Activated T-cell treated with anti-CD3 and anti-CD28 coated beads, Interleukin-2, amount 50 U/mL, for 4 hours (primary cell): ENCODE measurements around the gene TAF12. TPM values are rescaled to one million over a fixed set of nuclear protein-coding genes. Genes with fewer than 3 reads are reported as not detected.
"Not testable (repeated sequence)": the region's sequence is repeated elsewhere in the genome, so short reads cannot be mapped to it uniquely, and the experiment has no call there.

Source experiments
- ATAC-seq, 2 donors: fragments of 200-7000 bp; cut with Tn5 transposase; one replicate each; pipeline ENCODE4 v1.10.0; 2021
- DNase-seq: peaks from one replicate; pipeline ENCODE4 v3.0.0-alpha.2; 2020
- H3K27me3 Mint-ChIP-seq: one replicate; pipeline ENCODE4 v1.8.0; 2021; ENCODE audit warnings: low read depth, mixed read lengths
- H3K36me3 Mint-ChIP-seq: one replicate; pipeline ENCODE4 v1.8.0; 2022; ENCODE audit warnings: mixed read lengths; ENCODE audit not compliant: insufficient read depth
- H3K4me1 Mint-ChIP-seq: one replicate; pipeline ENCODE4 v1.8.0; 2021; ENCODE audit warnings: low read depth, mixed read lengths
- H3K4me3 Mint-ChIP-seq: one replicate; pipeline ENCODE4 v1.8.0; 2021; ENCODE audit warnings: mild to moderate bottlenecking, moderate library complexity, mixed read lengths
- H3K9me3 Mint-ChIP-seq: one replicate; pipeline ENCODE4 v1.8.0; 2021; ENCODE audit warnings: mixed read lengths
- total RNA-seq, 3 donors: library from RNA; stranded (reverse); gene quantifications; one replicate each; pipeline ENCODE4 v1.2.1, GENCODE V29; 2021

Gene TAF12
- total RNA-seq, result 10 to 100 TPM; 34.4 to 38.9 (median 36.5) TPM

GRCh38 chr1:28642847-28643635 is at the start of gene TAF12:
Gene TAF12 (minus strand): TSS chr1:28643067. CDS start chr1:28622081, 20,986 bp downstream.
- Mint-ChIP-seq H3K4me1 (peaks cover 43% of the 10 kb centered on the region), H3K4me3 (peak within 1 kb of the TSS; percentile 98), H3K27me3 (no peaks in the 10 kb centered on the region), H3K9me3 (no peaks in the 10 kb centered on the region), H3K36me3 (peaks cover 2% of the 10 kb centered on the region)
- DNase-seq (peak; percentile 90), ATAC-seq (peak; percentile 91)

GRCh38 chr1:28691627-28692026 is 48.8 kb upstream of the TAF12 start:
- not testable (repeated sequence) for H3K4me3 Mint-ChIP-seq, ATAC-seq, H3K27me3 Mint-ChIP-seq, H3K4me1 Mint-ChIP-seq, DNase-seq, H3K9me3 Mint-ChIP-seq
- H3K36me3 Mint-ChIP-seq, result peaks cover 17% of the 10 kb centered on the region

- DNase-seq, result no peak
- Mint-ChIP-seq H3K9me3 (no peaks in the 10 kb centered on the region), H3K4me3 (no peak overlapping the region), H3K4me1 (no peaks in the 10 kb centered on the region), H3K36me3 (peaks cover 22% of the 10 kb centered on the region), H3K27me3 (no peaks in the 10 kb centered on the region)
- no peak for ATAC-seq
These were observed 42.1 kb upstream of the TAF12 start for GRCh38 chr1:28684937-28685336.

GRCh38 chr1:28682840-28683239 is 40.0 kb upstream of the TAF12 start:
- Mint-ChIP-seq H3K4me3 (no peak overlapping the region), H3K9me3 (no peaks in the 10 kb centered on the region), H3K36me3 (peaks cover 24% of the 10 kb centered on the region), H3K27me3 (no peaks in the 10 kb centered on the region), H3K4me1 (no peaks in the 10 kb centered on the region)
- no peak for DNase-seq
- ATAC-seq, result no peak

- Mint-ChIP-seq H3K27me3 (no peaks in the 10 kb centered on the region), H3K4me3 (no peak overlapping the region), H3K36me3 (peaks cover 17% of the 10 kb centered on the region), H3K9me3 (no peaks in the 10 kb centered on the region), H3K4me1 (peaks cover 3% of the 10 kb centered on the region)
- no peak for ATAC-seq
- DNase-seq, result no peak
These were observed 37.3 kb upstream of the TAF12 start for GRCh38 chr1:28680151-28680550.

- DNase-seq (no peak), ATAC-seq (no peak)
- Mint-ChIP-seq H3K36me3 (peaks cover 5% of the 10 kb centered on the region), H3K4me3 (no peak overlapping the region), H3K9me3 (no peaks in the 10 kb centered on the region), H3K4me1 (peaks cover 3% of the 10 kb centered on the region), H3K27me3 (no peaks in the 10 kb centered on the region)
These were observed 33.0 kb upstream of the TAF12 start for GRCh38 chr1:28675924-28676257.

- not testable (repeated sequence) for H3K36me3 Mint-ChIP-seq, H3K27me3 Mint-ChIP-seq, DNase-seq, H3K4me3 Mint-ChIP-seq, H3K4me1 Mint-ChIP-seq, ATAC-seq, H3K9me3 Mint-ChIP-seq
These were observed 30.1 kb upstream of the TAF12 start for GRCh38 chr1:28672971-28673370.

- H3K36me3 Mint-ChIP-seq, result peaks cover 3% of the 10 kb centered on the region
- no peaks in the 10 kb centered on the region for H3K9me3 Mint-ChIP-seq
- H3K27me3 Mint-ChIP-seq, result no peaks in the 10 kb centered on the region
- ATAC-seq (no peak), DNase-seq (no peak)
- H3K4me3 Mint-ChIP-seq, result no peak overlapping the region
- peaks cover 10% of the 10 kb centered on the region for H3K4me1 Mint-ChIP-seq
These were observed 28.4 kb upstream of the TAF12 start for GRCh38 chr1:28671254-28671780.

- no peaks in the 10 kb centered on the region for H3K27me3 Mint-ChIP-seq
- peak; percentile 23 for DNase-seq
- ATAC-seq, result peak; percentile 83
- H3K36me3 Mint-ChIP-seq, result no peaks in the 10 kb centered on the region
- H3K4me3 Mint-ChIP-seq, result peak overlapping the region; percentile 91
- H3K4me1 Mint-ChIP-seq, result peaks cover 11% of the 10 kb centered on the region
- no peaks in the 10 kb centered on the region for H3K9me3 Mint-ChIP-seq
These were observed 26.3 kb upstream of the TAF12 start for GRCh38 chr1:28668956-28669723.

GRCh38 chr1:28668191-28668955 is 25.5 kb upstream of the TAF12 start, which contains the start of gene GMEB1:
Gene GMEB1 (plus strand): TSS chr1:28668784. CDS start chr1:28683613, 14,829 bp downstream.
- Mint-ChIP-seq H3K4me3 (peak within 1 kb of the TSS; percentile 91), H3K9me3 (no peaks in the 10 kb centered on the region), H3K27me3 (no peaks in the 10 kb centered on the region), H3K36me3 (no peaks in the 10 kb centered on the region), H3K4me1 (peaks cover 11% of the 10 kb centered on the region)
- peak; percentile 79 for DNase-seq
- peak; percentile 79 to 80 for ATAC-seq

- H3K4me1 Mint-ChIP-seq, result peaks cover 11% of the 10 kb centered on the region
These were observed 23.9 kb upstream of the TAF12 start for GRCh38 chr1:28666806-28667205.

GRCh38 chr1:28663871-28664470 is 21.1 kb upstream of the TAF12 start:
- no peak overlapping the region for H3K4me3 Mint-ChIP-seq
- ATAC-seq, result no peak
- peaks cover 8% of the 10 kb centered on the region for H3K4me1 Mint-ChIP-seq
- H3K9me3 Mint-ChIP-seq, result no peaks in the 10 kb centered on the region
- DNase-seq, result no peak
- no peaks in the 10 kb centered on the region for H3K27me3 Mint-ChIP-seq
- H3K36me3 Mint-ChIP-seq, result no peaks in the 10 kb centered on the region

More at GRCh38 chr1:28666806-28667205, 23.9 kb upstream of the TAF12 start:
- no peak for ATAC-seq
- Mint-ChIP-seq H3K36me3 (no peaks in the 10 kb centered on the region), H3K4me3 (peak overlapping the region; percentile 37), H3K9me3 (no peaks in the 10 kb centered on the region), H3K27me3 (no peaks in the 10 kb centered on the region)
- DNase-seq, result no peak

- DNase-seq (no peak), ATAC-seq (no peak)
- no peaks in the 10 kb centered on the region for H3K27me3 Mint-ChIP-seq
- H3K4me3 Mint-ChIP-seq, result no peak overlapping the region
- no peaks in the 10 kb centered on the region for H3K4me1 Mint-ChIP-seq
- H3K9me3 Mint-ChIP-seq, result no peaks in the 10 kb centered on the region
- no peaks in the 10 kb centered on the region for H3K36me3 Mint-ChIP-seq
These were observed 13.5 kb upstream of the TAF12 start for GRCh38 chr1:28656335-28656734.
